Subcutaneous adipose tissue (tissue), 4 donors: ENCODE data around the gene CAMKV. TPM values are rescaled to one million over a fixed set of nuclear protein-coding genes. Genes with fewer than 3 reads are reported as not detected.

Experiments used
- CTCF ChIP-seq: fragments of 450-650 bp; IDR thresholded peaks from one replicate; pipeline ENCODE4 v1.5.1; 2016; ENCODE audit warnings: low read depth, mild to moderate bottlenecking, control low read depth, antibody characterized with exemption, moderate library complexity
- small RNA-seq: library from RNA; depleted of rRNA; stranded (forward); fragments of <200 nt; gene quantifications from one replicate; pipeline ENCODE3, GENCODE V24; 2016
- total RNA-seq, 4 donors: library from RNA; depleted of rRNA; stranded (reverse); fragments of >200 nt; gene quantifications; one replicate each; pipeline ENCODE4 v1.1.0, GENCODE V29; 2016

The CAMKV gene
- total RNA-seq, 4 donors from 2014 or later, result not detected

- TF ChIP-seq CTCF, result no peak
Measured at GRCh38 chr3:49812916-49813496, 56.7 kb downstream of the CAMKV start.

Small RNAs within 50 kb of the gene (small RNA-seq; reads per million reads assigned to genes)
- not detected for gene RN7SL217P

Other genes with a start within 250 kb of the CAMKV start
- gene APEH, start 195.6 kb downstream of the CAMKV start, total RNA-seq, result 10 to 100 TPM; 40.8 to 65.6 (median 51.3) TPM
- gene MST1, start 180.4 kb downstream of the CAMKV start, total RNA-seq, result 10 to 100 TPM in 2 of 4 donors, 1 to 10 TPM in 2; 2.1 to 11.5 (median 8.2) TPM
- 10 to 100 TPM; 14.7 to 23.7 (median 19.7) TPM for gene RNF123, start 180.3 kb downstream of the CAMKV start, total RNA-seq
- 1 to 10 TPM in 1 of 4 donors, under 1 TPM in 2, not detected in 1; 0.22 to 1.1 (median 0.68) TPM for gene AMIGO3, start 150.2 kb downstream of the CAMKV start, total RNA-seq
- 10 to 100 TPM; 11.6 to 16.5 (median 13.7) TPM for gene GMPPB, start 146.0 kb downstream of the CAMKV start, total RNA-seq
- 10 to 100 TPM; 25.1 to 36.7 (median 31.6) TPM for gene IP6K1, start 83.4 kb downstream of the CAMKV start, total RNA-seq
- not detected for gene CDHR4, start 70.0 kb downstream of the CAMKV start, total RNA-seq
- 1 to 10 TPM; 2.4 to 4.8 (median 3.5) TPM for gene INKA1, start 66.6 kb downstream of the CAMKV start, total RNA-seq
- gene UBA7, start 56.0 kb downstream of the CAMKV start, total RNA-seq, result 10 to 100 TPM; 16.8 to 65.7 (median 42.7) TPM
- gene TRAIP, start 13.3 kb downstream of the CAMKV start, total RNA-seq, result 1 to 10 TPM in 3 of 4 donors, under 1 TPM in 1; 0.82 to 2.2 (median 2.0) TPM
- gene MST1R, start 34.0 kb upstream of the CAMKV start, total RNA-seq, result 1 to 10 TPM in 1 of 4 donors, under 1 TPM in 2, not detected in 1; 0.44 to 2.8 (median 0.51) TPM
- 1 to 10 TPM; 6.7 to 9.4 (median 7.1) TPM for gene MON1A, start 59.9 kb upstream of the CAMKV start, total RNA-seq
- gene RBM6, start 70.2 kb upstream of the CAMKV start, total RNA-seq, result 100 to 1,000 TPM in 2 of 4 donors, 10 to 100 TPM in 2; 95.5 to 150 (median 107) TPM
- gene RBM5, start 219.0 kb upstream of the CAMKV start, total RNA-seq, result 100 to 1,000 TPM; 236 to 276 (median 256) TPM